HPDE6-E6E7 (cell line): Measurements from ENCODE around the gene GDPD2.
"Not testable (repeated sequence)": the region's sequence is repeated elsewhere in the genome, so short reads cannot be mapped to it uniquely, and the experiment has no call there.

Experiments
- DNase-seq: peaks from one replicate; pipeline ENCODE4 v3.0.0; 2011; ENCODE audit warnings: missing footprints; ENCODE audit errors: extremely low spot score

Gene GDPD2, protein sequence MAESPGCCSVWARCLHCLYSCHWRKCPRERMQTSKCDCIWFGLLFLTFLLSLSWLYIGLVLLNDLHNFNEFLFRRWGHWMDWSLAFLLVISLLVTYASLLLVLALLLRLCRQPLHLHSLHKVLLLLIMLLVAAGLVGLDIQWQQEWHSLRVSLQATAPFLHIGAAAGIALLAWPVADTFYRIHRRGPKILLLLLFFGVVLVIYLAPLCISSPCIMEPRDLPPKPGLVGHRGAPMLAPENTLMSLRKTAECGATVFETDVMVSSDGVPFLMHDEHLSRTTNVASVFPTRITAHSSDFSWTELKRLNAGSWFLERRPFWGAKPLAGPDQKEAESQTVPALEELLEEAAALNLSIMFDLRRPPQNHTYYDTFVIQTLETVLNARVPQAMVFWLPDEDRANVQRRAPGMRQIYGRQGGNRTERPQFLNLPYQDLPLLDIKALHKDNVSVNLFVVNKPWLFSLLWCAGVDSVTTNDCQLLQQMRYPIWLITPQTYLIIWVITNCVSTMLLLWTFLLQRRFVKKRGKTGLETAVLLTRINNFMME

DNA sequence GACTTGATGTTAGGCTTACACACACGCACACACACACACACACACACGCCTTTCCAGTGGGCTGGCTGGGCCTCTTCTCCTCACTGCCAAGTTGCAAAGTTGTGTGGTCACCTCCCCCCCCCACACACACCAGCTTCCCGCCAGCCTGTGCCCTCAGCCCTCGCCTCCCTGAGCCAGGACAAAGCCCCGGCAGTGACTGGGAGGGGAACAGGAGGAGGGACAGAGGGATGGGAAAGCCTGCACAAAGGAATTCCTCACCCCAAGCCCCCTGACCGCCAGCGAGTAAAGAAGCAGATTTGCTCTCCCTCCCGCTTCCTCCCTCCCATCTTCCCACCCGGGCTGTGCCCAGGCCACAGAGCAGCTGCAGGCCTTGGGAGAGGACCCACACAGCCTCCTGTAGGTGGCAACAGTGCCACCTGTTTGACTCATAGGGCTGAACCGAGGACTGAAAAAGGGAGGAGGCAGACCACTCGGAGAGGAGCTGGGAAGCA lies at the start of gene GDPD2:
Gene GDPD2 (plus strand): TSS at position 464 of the 491 bp plus-strand sequence. CDS start 1,671 bp downstream, outside the sequence.
- no peak for DNase-seq

DNA sequence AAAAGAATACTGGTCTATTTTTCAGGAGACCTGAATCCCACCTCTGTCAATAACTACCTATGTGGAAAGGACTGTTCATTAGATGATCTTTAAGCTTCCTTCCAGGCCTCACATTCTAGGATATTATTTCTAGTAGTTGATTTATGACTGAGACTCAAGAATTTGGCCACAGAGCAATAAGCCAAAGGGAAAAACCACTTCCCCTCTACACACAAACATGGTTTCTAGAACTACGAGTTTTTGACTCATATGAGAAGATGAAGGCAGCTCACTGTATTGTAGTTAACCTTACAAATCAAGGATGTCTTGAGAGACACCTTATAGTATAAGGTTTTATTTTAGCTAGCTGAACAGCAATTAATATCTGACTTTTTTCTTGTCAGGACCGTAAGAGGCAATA lies 36.9 kb upstream of the GDPD2 start:
- DNase-seq: no peak

- DNase-seq: no peak
Measured at GRCh38 chrX:70398899-70399298, 24.2 kb upstream of the GDPD2 start.

DNA sequence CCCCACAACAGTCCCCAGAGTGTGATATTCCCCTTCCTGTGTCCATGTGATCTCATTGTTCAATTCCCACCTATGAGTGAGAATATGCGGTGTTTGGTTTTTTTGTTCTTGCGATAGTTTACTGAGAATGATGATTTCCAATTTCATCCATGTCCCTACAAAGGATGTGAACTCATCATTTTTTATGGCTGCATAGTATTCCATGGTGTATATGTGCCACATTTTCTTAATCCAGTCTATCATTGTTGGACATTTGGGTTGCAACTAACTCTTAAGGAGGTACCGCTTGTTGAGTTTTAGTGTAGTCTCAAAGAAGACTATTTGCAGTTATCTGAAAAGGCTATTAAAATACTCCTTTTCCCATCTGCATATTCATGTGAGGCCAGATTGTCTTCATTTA lies 22.9 kb upstream of the GDPD2 start:
- not testable (repeated sequence) for DNase-seq

- DNase-seq: no peak
Measured at GRCh38 chrX:70402721-70403120, 20.4 kb upstream of the GDPD2 start.

DNA sequence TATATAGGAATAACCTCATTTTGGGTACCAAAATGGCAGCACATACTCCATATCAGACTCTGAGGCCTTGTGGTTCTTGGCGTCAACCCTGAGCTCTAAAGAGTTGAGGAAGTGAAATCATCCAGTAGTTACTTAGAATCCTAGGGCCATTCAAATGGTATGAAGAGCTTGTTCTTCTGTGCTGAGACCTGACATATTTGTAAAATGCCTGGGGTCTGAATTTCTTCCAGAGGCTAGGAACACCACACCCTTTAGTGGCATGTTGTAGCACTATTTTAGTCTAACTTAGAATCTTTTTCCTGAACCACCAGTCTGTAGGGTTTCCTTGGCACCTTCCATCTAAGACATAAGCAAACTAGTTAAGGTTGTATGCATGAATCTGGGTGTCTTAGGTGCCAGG lies 18.1 kb upstream of the GDPD2 start:
- no peak for DNase-seq

DNA sequence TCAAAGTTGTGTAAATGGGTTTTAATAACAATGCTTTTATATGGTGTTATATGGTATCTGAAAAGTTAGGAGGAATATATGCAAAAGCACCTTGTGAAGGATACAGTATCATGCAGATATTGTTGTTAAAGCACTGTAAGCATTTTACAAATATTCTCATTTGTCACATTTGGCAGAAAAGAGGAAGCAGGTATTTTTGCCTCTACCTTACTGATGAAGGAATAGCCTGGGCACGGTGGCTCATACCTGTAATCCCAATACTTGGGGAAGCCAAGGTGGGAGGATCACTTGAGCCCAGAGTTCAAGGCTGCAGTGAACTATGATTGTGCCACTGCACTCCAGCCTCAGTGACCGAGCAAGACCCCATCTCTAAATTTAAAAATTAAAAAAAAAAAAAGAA lies 12.2 kb upstream of the GDPD2 start:
- no peak for DNase-seq

DNA sequence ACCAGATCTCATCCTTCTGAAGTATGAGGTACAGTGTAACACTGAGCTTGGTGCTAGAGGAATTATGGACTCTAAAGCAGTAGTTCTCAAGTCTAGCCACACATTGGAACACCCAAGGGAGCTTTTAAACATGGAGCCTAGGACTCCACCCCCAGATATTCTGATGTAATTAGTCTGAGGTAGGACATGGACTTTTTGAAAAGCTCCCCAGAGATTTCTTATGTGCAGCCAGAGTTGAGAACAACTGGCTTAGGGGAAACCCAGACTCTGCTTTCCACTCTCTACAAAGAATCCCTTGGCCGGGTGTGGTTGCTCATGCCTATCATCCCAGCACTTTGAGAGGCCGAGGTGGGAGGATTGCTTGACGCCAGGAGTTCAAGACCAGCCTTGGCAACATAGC lies 11.6 kb upstream of the GDPD2 start:
- DNase-seq: no peak

GRCh38 chrX:70421618-70422017 lies 1.5 kb upstream of the GDPD2 start:
- no peak for DNase-seq

DNA sequence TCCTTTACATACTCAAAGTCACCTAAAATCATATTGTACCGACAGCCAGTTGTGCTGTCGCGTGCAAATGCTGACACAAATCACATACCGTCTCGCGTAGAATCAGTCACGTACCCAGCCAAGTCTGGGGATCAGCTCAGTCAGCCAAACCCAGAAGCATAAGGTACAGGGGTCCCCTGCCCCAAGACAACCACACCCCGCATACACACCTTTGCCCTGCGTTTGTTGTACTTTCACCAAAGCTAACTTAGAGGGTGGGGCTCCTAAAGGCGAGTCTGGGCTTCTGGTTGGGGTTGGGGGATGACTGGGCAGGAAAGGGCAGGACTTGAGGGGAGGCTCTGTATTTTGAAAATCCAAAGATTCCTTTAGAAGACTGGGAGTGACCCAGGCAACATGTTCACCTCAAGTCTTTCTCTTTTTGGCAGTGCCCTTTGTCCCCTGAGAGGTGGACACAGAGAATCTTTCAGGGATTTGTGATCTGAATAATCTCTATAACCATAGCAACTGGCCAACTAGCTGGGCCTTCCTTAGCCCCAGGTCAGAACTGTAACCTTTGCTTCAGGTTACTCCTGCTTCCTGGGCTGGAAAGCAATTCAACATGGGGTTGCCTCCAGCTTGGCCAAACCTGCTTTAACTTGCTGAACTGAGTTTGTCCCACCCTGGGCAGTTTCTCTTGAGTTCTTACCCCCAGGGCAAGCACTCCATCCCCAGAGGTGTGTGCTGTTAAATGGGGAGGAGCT lies 992 bp downstream of the GDPD2 start:
- no peak for DNase-seq

- no peak for DNase-seq
Measured at GRCh38 chrX:70424801-70425200, 1.7 kb downstream of the GDPD2 start.

DNA sequence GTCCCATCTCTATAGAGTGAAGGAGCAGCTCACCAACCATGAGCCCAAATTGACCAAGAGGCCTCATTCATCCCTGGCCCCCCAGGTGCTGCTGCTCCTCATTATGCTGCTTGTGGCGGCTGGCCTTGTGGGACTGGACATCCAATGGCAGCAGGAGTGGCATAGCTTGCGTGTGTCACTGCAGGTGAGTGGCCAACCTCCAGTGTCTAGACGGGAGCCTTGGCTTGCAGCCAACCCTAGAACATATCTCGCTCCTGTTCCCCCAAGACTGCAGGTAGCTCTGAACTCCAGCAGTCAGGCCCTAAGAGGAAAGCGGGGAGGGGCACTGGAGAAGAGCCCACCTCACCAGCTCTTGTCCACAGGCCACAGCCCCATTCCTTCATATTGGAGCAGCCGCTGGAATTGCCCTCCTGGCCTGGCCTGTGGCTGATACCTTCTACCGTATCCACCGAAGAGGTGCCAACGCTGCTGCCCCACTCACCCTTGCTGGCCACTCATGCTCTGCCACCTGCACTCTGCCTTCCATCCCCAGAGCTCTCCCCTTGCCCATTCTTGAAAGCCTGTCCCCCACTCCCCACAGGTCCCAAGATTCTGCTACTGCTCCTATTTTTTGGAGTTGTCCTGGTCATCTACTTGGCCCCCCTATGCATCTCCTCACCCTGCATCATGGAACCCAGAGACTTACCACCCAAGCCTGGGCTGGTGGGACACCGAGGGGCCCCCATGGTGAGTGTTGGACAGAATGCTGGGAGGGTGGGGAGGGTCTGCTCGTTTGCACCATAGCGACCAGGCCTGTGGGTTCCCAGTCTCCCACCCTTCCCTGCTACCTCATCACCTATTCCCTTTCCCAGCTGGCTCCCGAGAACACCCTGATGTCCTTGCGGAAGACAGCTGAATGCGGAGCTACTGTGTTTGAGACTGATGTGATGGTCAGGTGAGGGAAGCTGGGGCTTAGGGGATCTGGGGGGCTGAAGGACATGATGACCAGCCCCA lies 3.5 kb downstream of the GDPD2 start:
- DNase-seq: no peak

DNA sequence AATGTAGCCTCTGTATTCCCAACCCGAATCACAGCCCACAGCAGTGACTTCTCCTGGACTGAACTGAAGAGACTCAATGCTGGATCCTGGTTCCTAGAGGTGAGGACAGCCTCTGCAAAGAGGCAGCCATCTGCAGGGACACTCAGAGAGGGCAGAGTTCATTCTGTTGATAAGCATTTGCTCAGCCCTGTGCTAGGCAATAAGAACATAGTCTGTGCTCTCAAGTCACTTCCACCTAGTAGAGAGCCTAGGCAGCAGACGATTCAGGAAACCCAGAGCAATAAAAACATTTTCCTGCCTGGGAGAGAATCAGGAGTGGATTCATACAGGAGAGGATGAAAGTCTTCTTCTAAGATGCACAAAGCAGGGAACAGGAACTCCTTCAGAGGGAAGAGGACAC lies 4.3 kb downstream of the GDPD2 start:
- no peak for DNase-seq

DNA sequence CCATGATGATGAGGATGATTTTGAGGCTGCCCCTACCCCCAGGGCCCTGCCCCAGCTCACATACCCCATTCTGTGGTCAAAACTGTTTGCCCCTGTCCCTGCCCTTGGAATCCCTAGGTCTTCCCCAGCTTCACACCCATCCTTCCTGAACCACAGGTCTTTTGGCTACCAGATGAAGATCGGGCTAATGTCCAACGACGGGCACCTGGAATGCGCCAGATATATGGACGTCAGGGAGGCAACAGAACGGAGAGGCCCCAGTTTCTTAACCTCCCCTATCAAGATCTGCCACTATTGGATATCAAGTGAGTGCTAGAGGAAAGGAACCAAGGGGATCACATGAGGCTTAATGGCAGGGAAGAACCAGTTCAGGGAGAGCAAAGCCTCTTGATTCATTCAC lies 6.6 kb downstream of the GDPD2 start:
- DNase-seq: no peak

DNA sequence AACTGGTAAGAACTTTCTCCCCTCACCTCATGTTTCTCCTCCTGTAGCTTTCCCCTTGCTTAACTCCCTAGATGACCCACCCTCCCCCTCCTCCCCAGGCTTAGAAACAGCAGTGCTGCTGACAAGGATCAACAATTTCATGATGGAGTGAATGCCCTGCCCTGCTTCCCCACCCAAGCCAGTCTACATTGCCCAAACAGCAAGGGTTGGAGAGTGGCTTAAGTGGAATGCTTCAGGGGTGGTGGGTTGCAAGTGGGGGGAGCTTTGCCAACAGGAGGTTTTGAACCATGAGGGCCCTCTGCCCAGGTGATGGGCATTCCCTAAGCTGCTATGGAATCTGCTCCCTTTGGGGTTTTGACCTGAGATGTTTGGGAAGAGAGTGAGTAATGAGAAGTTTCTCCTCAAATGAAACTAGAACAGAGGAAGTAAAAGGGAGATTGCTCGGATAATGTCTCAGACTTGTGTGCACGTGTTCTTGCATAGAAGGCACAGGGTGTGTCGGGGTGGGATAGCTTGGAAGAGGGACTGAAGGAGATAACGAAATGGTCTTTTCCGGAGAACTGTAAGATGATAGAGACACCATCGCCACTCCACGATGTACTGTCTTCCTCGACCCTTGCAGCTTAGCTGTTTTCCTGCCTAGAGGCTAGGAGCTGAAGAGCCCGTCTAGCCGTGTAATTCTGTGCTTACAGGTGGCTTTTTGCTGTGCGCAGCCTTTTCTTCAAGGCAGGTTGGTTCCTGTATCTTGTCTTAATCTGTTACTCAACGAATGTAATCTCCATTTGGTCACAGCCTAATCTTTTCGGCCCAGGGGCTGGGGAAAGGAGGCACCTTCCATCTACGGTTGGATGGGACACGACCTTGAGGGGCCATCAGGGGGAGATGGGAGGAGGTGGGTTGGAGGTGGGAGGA lies 10.1 kb downstream of the GDPD2 start:
- DNase-seq: no peak

DNA sequence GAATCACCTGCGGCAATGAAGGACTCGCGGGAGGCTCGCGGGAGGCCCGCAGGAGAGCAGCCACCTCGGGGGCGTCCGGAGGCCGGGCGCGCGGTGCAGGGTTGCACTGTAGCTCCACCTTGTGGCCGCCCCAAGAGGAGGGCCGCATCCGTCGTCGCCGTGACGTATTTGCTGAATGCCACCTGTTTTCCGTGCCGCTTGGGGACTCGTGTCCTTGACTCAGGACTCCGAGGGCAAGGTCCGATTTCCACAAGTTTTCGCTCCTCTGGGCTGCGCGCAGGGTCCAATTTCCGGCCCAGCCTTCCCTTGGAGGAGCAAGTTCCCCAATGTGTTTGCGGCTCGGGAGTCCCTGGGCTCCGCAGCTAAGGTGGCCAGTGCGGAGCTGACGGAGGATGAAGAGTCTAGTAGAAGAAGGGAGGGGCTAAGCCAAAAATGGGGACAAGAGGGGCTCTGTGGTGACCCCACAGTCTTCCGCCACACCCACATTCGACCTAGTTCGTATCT lies 10.8 kb downstream of the GDPD2 start:
- DNase-seq: no peak

DNA sequence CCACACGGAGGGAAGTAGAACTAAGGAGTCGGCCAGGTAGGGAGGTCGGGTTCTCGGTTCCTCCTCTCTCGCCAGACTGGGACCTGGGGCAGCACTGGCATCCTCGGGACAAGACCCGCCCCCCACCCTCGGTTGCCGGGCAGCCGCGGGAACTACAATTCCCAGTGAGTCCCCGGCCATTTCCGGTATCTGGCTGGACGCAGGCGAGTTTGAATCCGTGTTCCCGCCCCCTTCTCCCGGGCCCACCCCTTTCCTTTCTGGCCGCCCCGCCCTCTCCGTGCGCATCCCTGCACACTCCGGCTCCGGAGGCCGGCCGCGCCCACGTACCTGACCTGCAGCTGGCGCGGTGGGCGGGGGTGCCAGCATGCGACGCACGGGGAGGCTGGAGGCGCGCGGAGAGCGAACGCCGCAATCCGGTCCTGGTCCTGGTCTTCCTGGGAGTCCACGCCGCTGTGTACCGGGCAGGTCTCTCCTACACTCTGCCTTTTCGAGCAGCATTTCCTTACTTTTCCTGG lies 11.3 kb downstream of the GDPD2 start:
- peak; percentile 73 for DNase-seq

DNA sequence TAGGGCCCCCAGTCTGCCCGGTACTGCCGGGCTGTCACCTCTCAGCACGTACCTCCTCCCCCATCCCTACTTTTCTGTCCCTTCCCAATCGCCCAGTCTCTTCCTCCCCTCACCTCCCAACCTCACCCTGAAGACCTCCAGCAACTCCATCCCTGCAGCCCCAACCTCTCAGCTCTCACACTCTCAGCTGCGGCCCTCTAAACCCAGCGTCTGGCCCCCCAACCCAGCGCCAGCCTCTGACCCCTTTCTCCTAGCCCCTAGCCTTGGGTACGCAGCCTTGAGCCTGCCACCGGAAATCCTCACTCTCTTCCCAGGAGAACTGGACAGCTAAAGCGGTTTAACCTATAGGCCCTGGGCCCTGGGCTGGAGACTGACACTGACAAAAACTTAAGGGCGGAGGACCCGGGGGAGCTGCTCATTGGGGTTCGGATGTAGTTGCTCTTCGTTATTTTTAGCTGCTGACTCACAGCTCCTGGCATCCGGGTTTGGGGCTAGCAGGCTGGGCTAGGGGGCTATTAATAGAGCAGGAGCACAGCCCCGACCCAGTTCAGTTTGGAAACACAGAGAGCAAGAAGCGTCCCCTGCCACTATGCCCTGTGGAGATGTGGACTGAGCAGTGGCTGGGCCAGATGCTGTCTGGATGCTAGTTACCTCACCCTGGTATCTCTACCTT lies 11.9 kb downstream of the GDPD2 start:
- no peak for DNase-seq

DNA sequence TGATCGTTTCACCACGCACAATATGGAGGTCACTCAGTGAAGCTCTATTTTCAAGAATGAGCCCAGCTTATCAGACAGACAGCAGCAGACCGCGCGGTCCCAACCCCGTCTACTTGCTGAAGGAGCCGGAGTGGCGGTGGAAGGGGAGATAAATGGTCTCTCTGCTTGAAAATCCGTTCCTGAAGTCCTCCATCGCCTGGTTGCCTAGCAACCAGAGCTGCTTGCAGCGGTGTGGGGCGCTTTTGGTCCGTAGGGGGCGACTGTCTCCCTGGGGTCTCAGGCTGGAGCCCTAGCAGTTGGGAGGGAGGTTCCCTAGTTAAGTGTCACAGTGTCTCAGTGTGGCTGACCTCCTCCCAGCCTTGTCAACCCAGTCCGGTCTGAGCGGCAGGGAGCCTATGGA lies 13.2 kb downstream of the GDPD2 start:
- no peak for DNase-seq
